Measurements from ENCODE around the gene ANKRD39.
"Not testable (repeated sequence)": the region's sequence is repeated elsewhere in the genome, so short reads cannot be mapped to it uniquely, and the experiment has no call there.

ANKRD39 gene

GRCh38 chr2:96805946-96806345 is 51.9 kb downstream of the ANKRD39 start:
- Mint-ChIP-seq H3K4me1 (ENCODE audit: low read depth in 2 of 2) (peaks cover 22 to 24% of the 10 kb centered on the region in 2 donors), H3K4me3 (peak overlapping the region; percentile 84 to 88), H3K36me3 (ENCODE audit: insufficient read depth) (peaks cover 11% of the 10 kb centered on the region), H3K27ac (peak overlapping the region; percentile 97 to 100)
- ATAC-seq (replicated peaks); H3K27me3 Mint-ChIP-seq; H3K9me3 Mint-ChIP-seq; DNase-seq: not testable (repeated sequence)

GRCh38 chr2:96804986-96805385 is 52.8 kb downstream of the ANKRD39 start:
- Mint-ChIP-seq H3K4me3 (no peak overlapping the region), H3K27me3 (no peaks in the 10 kb centered on the region), H3K9me3 (peaks cover 0 to 2% of the 10 kb centered on the region in 2 donors), H3K27ac (no peak overlapping the region), H3K36me3 (ENCODE audit: insufficient read depth) (peaks cover 11% of the 10 kb centered on the region), H3K4me1 (ENCODE audit: low read depth in 2 of 2) (peaks cover 19% of the 10 kb centered on the region in 2 donors)
- DNase-seq (no peak), ATAC-seq (replicated peaks) (no peak)

- H3K27ac Mint-ChIP-seq, result no peak overlapping the region
- H3K9me3 Mint-ChIP-seq, result peaks cover 0 to 2% of the 10 kb centered on the region in 2 donors
- H3K27me3 Mint-ChIP-seq, result no peaks in the 10 kb centered on the region
- no peak overlapping the region for H3K4me3 Mint-ChIP-seq
- no peak for ATAC-seq (replicated peaks)
- DNase-seq, result no peak
- peaks cover 13% of the 10 kb centered on the region for H3K36me3 Mint-ChIP-seq (ENCODE audit: insufficient read depth)
- peaks cover 14 to 16% of the 10 kb centered on the region in 2 donors for H3K4me1 Mint-ChIP-seq (ENCODE audit: low read depth in 2 of 2)
Measured at GRCh38 chr2:96802721-96803120, 55.1 kb downstream of the ANKRD39 start.

GRCh38 chr2:96801786-96802595 is 55.8 kb downstream of the ANKRD39 start:
- Mint-ChIP-seq H3K9me3 (peaks cover 0 to 2% of the 10 kb centered on the region in 2 donors), H3K36me3 (ENCODE audit: insufficient read depth) (peaks cover 13% of the 10 kb centered on the region), H3K27ac (no peak overlapping the region), H3K4me1 (ENCODE audit: low read depth in 2 of 2) (peaks cover 10% of the 10 kb centered on the region in 2 donors), H3K4me3 (no peak overlapping the region), H3K27me3 (no peaks in the 10 kb centered on the region)
- DNase-seq, result peak in 2 of 3 experiments; percentile 13 to 31
- peak; percentile 16 for ATAC-seq (replicated peaks)

GRCh38 chr2:96801005-96801785 is 56.6 kb downstream of the ANKRD39 start:
- DNase-seq, result peak; percentile 69 to 74 (median 69)
- Mint-ChIP-seq H3K36me3 (ENCODE audit: insufficient read depth) (peaks cover 5% of the 10 kb centered on the region), H3K4me3 (no peak overlapping the region), H3K4me1 (ENCODE audit: low read depth in 2 of 2) (peaks cover 2% of the 10 kb centered on the region in 2 donors), H3K27me3 (no peaks in the 10 kb centered on the region), H3K27ac (no peak overlapping the region), H3K9me3 (no peaks in the 10 kb centered on the region)
- ATAC-seq (replicated peaks), result peak; percentile 91

GRCh38 chr2:96800061-96801004 is 57.5 kb downstream of the ANKRD39 start:
- ATAC-seq (replicated peaks) (peak; percentile 8), DNase-seq (no peak)
- Mint-ChIP-seq H3K27ac (peak overlapping the region in 1 of 2 donors; percentile 77), H3K36me3 (ENCODE audit: insufficient read depth) (peaks cover 4% of the 10 kb centered on the region), H3K9me3 (no peaks in the 10 kb centered on the region), H3K27me3 (no peaks in the 10 kb centered on the region), H3K4me3 (no peak overlapping the region), H3K4me1 (ENCODE audit: low read depth in 2 of 2) (peaks cover 0 to 1% of the 10 kb centered on the region in 2 donors)

- no peak overlapping the region for H3K4me3 Mint-ChIP-seq
- ATAC-seq (replicated peaks), result no peak
- peaks cover 0 to 1% of the 10 kb centered on the region in 2 donors for H3K4me1 Mint-ChIP-seq (ENCODE audit: low read depth in 2 of 2)
- H3K27me3 Mint-ChIP-seq, result no peaks in the 10 kb centered on the region
- no peak for DNase-seq
- peaks cover 4% of the 10 kb centered on the region for H3K36me3 Mint-ChIP-seq (ENCODE audit: insufficient read depth)
- peak overlapping the region in 1 of 2 donors; percentile 77 for H3K27ac Mint-ChIP-seq
- no peaks in the 10 kb centered on the region for H3K9me3 Mint-ChIP-seq
Measured at GRCh38 chr2:96799623-96799935, 58.2 kb downstream of the ANKRD39 start.

GRCh38 chr2:96798733-96799622 is 58.8 kb downstream of the ANKRD39 start:
- no peak overlapping the region for H3K4me3 Mint-ChIP-seq
- ATAC-seq (replicated peaks) (no peak), DNase-seq (no peak)
- no peaks in the 10 kb centered on the region for H3K27me3 Mint-ChIP-seq
- no peaks in the 10 kb centered on the region for H3K9me3 Mint-ChIP-seq
- peak overlapping the region in 1 of 2 donors; percentile 77 for H3K27ac Mint-ChIP-seq
- H3K4me1 Mint-ChIP-seq (ENCODE audit: low read depth in 2 of 2), result peaks cover 0 to 1% of the 10 kb centered on the region in 2 donors
- peaks cover 4% of the 10 kb centered on the region for H3K36me3 Mint-ChIP-seq (ENCODE audit: insufficient read depth)
